M059J (cell line): ENCODE results near the gene EPB42. TPM values are rescaled to one million over a fixed set of nuclear protein-coding genes. Genes with fewer than 3 reads are reported as not detected.

ENCODE experiments used
- DNase-seq: peaks from one replicate; pipeline ENCODE4 v3.0.0-alpha.2; 2012; ENCODE audit warnings: low read depth
- total RNA-seq: library from RNA; depleted of rRNA; stranded (reverse); fragments of >200 nt; shearing (Covaris generic); gene quantifications from 2 replicates; pipeline ENCODE4 v1.2.3, GENCODE V29; 2014; rRNA removed

EPB42 gene
- total RNA-seq: not detected in 2 replicates

DNA sequence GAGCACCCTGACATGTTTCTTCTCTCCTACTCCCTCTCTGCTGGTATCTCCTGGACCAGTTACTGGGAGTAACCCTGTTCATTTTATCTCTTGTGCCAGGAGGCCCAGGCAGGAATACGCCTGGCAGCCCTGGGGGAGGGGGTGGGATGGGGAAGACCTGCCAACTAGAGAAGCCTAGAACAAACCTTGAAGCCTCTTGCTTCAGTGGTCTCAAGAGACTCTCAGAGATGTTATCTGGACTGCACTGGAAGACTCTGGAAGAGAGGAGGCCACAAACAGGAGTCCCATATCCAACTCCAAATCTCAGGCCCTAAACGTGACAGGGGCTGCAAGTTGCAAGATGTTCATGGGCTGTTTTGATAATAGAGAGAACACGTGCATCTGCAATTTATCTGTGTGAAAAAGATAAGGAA, at the start of gene EPB42:
EPB42 (minus strand) TSS at position 28 of the 413 bp plus-strand sequence. CDS start 193 bp downstream, outside the sequence.
- DNase-seq: no peak

GRCh38 chr15:43270113-43270665, 49.4 kb upstream of the EPB42 start:
- no peak for DNase-seq

GRCh38 chr15:43268111-43269105, 47.6 kb upstream of the EPB42 start:
- DNase-seq: peak; percentile 46

- no peak for DNase-seq
These were observed 46.6 kb upstream of the EPB42 start for GRCh38 chr15:43267439-43267838.

DNA sequence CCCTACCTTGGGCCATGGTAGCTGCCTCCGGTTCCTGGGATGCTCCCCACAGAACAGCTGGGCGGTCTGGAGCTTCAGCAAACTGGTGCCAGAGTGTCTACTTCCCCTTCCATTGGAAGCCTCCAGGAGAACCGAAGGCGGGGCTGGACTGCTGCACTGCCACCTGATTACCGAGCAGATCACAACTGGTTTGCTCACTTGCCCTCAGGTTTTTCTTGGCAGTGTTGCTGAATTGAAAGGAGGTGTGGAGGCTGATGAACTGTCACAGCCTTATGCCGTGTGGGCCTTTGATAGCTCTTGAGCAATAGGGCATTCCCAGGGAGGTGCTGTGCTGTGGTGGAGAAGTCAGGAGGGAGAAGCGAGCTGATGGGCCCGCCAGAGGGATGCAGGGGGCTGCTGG, 46.0 kb upstream of the EPB42 start, which contains the start of gene TGM5:
TGM5 (minus strand) TSS at position 95 of the 400 bp plus-strand sequence; CDS start at position 16, 79 bp downstream.
- no peak for DNase-seq

GRCh38 chr15:43266386-43266785, 45.6 kb upstream of the EPB42 start:
- DNase-seq: no peak

- DNase-seq: no peak
These were observed 39.3 kb upstream of the EPB42 start for GRCh38 chr15:43260011-43260615.

DNA sequence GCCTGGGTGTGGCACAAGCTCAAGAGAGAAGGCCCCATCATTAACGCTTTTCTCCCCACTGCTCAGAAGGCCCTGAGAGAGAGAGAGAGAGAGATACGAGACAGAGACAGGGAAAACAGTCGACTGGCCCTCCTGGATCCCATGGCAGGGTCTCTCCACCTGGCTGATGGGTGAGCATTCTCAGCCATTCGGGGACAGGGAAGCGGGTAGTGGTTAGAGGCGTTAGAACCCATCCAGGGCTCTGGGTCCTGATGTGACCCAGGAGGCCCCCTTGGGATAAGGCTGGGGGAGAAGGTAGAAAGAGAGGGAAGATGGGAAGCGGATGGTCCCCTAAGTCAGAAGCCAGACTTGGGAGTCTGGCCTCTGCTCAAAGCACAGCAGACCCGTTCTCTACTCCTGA, 38.0 kb upstream of the EPB42 start:
- no peak for DNase-seq

- no peak for DNase-seq
These were observed 35.5 kb upstream of the EPB42 start for GRCh38 chr15:43256341-43256740.

- no peak for DNase-seq
These were observed 34.6 kb upstream of the EPB42 start for GRCh38 chr15:43255376-43255775.

DNA sequence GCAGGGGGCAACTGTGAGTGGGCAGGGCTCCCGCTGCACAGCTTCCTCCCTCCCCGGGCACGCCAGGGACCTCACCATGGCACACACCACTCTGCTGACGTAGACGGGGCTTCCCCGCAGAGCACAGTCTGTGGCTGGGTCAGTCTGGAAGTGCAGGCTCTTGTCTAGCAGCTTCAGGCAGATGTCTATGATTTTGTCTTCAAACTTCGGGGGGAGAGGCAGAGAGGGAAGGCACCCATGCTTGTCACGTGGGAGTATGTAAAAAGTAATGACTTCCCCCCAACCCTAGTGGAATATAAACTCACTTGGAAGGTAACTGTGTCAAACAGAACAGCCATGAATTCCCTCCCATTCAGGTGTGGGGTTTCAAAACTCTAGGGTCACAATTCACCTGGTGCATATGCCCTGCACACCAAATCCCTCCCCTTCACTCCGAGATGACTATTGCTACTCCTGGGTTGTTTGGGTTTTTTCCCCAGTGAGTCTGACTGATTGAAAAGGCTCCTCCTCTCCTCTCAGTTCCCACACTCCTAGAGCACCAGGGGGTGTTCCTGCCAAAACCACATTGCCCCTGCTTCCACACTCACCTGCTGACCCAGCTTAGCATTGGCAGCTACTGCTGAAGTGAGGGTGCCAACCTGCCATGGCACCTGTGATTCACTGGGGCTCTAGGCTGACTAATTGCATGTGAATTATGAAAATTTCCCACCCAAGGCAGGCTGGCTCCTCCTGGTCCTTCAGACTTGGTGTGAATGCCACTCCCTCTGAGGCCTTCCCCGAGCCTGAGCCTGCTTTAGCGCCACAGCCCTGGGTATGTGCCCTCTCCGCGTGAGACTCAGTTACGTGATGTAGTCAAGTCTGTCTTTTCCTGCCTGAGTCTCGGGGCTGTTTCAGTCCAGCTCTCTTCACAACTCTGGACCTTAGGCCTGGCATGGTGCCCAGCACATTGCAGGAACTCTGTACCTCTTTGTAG, 32.9 kb upstream of the EPB42 start:
- DNase-seq: peak; percentile 91

- DNase-seq: no peak
These were observed 31.0 kb upstream of the EPB42 start for GRCh38 chr15:43251871-43252250.

DNA sequence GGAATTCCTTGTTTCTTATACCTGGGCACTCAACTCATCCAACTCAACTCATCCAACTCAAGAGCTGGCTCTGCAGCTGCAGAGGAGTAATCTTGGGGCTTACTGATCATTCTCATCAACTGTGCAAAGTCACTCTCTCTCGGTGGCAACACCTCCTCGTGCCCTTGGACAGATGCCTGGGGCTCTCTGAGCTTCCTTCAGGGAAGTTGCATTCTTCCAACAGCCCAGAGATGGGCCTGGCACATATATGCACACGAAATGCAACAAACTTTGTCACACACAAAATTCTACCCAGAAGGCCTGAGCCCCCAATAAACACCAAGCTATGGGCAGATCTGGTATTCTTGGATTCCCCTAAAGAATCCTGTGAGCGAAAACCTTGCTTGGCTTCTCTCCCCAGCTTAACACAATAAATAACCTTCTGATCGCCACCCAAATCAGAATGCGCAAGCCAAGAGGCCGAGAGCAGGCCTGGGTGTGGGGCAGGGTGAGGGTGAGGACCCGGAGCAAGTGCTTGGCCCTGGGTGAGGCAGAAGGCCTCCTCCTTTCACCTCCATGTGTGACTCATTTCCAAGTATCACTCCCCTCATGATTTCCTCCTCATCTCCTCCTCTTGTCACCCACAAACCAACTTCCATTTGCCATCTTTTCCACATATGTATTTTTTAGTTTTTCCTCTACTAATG, 30.5 kb upstream of the EPB42 start:
- no peak for DNase-seq

GRCh38 chr15:43250785-43251184, 30.0 kb upstream of the EPB42 start:
- DNase-seq: no peak

DNA sequence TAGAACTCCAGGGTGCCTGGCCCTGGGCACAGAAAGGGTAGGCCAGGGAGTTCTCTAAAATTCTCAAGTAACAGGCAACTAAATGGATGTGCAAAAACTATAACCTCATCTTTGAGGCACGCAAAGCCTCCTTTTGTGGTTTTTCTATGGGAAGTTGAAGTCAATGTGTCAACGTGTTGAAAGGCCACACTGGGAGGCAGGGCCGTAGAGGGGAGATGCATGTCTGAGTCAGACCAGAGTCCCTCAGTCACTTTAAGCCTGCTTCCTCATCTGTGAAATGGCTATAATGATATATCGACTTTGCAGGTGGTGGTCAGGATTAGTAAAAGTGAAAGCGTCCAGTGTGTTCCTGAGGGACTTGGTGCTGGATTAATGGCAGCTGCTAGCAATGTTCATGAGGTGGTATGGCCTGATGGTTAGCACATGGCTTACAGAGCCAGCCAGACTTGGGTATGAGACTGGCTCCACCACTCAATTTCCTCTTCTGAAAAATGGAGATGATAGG, 28.9 kb upstream of the EPB42 start:
- peak; percentile 97 for DNase-seq

GRCh38 chr15:43249236-43249635, 28.4 kb upstream of the EPB42 start:
- no peak for DNase-seq

DNA sequence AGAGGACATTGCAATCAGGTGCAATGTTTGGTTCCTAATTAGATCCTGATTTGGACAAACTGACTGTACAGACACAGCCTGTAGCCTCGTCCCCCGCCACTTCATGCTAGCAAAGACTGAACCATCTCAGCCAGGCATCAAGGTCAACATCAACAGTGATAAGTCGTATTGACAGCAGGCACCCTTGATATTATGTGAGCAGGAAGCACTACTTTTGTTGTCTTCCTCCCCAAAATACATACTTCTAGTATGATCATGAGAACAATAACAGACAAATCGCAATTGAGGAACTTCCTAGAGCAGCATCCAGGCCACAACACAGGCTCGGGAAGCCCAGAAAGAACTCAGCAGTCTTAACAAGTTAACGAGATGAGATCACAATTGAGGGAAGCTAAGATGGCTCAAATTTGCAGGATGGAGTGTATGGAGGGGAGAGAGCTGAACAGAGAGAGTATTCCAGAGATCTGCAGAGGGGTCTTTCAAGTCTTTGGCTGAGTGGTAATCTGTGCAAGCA, 25.5 kb upstream of the EPB42 start:
- DNase-seq: no peak

DNA sequence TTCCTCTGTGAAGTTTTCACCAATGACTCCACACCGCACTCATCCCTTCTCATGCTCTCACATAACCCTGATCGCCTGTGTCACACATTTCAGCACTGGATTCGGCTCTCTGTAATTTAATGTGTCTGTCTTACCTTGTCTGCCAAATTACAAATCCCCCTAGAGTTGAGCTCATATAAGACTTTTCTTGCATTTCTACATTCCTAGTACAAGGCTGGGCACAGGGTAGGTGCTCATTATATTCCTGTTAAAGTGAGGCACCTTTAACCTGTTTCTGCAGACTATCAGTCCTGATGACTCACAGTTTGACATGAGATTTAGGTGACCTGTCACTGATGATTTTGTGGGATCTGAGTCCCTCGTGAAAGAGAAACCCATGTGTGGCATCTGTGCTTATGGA, 23.3 kb upstream of the EPB42 start:
- no peak for DNase-seq

DNA sequence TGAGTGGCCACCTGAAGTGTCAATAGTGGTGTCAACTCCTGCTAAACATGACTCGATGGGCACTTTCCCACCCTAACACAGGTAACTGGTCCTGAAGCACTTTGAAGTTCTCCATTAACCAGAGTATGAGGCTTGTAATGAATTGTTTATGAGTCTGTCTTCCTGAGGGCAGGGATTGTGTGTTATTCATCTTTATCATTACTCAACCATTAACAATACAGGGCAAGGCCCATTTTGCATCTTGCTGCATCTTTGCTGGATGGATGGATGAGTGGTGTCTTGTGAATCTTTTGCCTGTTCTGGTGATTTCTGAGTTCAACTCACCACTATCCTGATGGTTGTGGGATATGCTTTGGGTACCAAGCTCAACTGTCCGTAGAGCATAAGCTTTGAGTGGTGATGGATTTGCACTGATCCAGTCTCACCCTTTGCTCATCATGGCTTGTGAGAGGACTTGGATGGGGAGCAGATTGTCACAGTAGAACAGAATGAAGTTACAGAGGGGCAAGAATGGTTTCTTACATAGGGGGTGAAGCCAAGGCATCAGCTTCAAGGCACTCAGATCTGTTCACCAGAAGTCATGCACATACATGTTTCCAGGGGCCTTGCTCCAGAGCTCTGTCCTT, 22.3 kb upstream of the EPB42 start:
- DNase-seq: no peak

DNA sequence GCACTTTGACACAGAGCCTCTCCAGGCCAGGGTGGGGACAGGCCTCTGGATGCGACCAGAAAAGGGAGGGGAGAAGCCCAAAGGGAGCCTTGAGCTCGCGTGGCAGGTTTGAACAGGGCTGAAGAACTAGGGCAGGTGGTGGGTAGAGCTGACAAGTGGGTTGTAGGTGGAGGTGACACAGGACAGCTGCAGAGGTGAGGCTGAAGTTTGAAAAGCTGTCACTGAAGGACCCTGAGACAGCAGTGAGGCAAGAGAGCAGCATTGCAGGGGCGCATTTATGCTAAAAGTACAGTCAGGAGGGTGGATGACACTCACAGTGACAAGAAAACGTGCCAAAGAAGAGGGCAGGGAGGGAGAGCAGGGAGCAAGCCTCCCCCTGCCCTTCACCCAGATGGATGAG, 21.8 kb upstream of the EPB42 start:
- no peak for DNase-seq
